Tibial artery (tissue), 4 donors: Measurements from ENCODE around the gene KLHL25.

ENCODE experiments used
- DNase-seq, 2 donors: peaks; one replicate each; pipeline ENCODE4 v3.0.0-alpha.2; 2019
- H3K27ac ChIP-seq, 2 donors: fragments of 200-600 bp; sonication (generic) in 1 of 2; 1 replicate in 1 of 2; 2 replicates in 1 of 2; pipeline ENCODE4 v1.5.1; 2018 to 2019; ENCODE audit warnings: mild to moderate bottlenecking in 1 of 2
- H3K27me3 ChIP-seq, 2 donors: fragments of 200-600 bp; sonication (generic) in 1 of 2; one replicate each; pipeline versions ENCODE4 v1.5.1 to v1.6.0; 2016 to 2019
- H3K36me3 ChIP-seq, 3 donors: fragments of 200-600 bp; sonication (generic) in 2 of 3; one replicate each; pipeline ENCODE4 v1.5.1; 2016 to 2019; ENCODE audit warnings: mild to moderate bottlenecking in 2 of 3
- H3K4me1 ChIP-seq, 4 donors: fragments of 200-600 bp; sonication (generic) in 2 of 4; 1 replicate in 3 of 4; 2 replicates in 1 of 4; pipeline ENCODE4 v1.5.1; 2016 to 2019
- H3K4me3 ChIP-seq, 2 donors: fragments of 200-600 bp; sonication (generic) in 1 of 2; 1 replicate in 1 of 2; 2 replicates in 1 of 2; pipeline ENCODE4 v1.5.1; 2018 to 2019; ENCODE audit warnings: mild to moderate bottlenecking in 2 of 2
- H3K9me3 ChIP-seq, 3 donors: fragments of 200-600 bp; sonication (generic) in 1 of 3; one replicate each; pipeline ENCODE4 v1.5.1; 2016 to 2019
- intact Hi-C: fragments of 100-400 bp; cut with DNase I; formaldehyde crosslinking; loops from one replicate; pipeline ENCODE4 v1.15.0; 2023; ENCODE audit warnings: low total_unique reads
- TF ChIP-seq, protein P1 (sequence below), 2 experiments: fragments of 200-600 bp in 1 of 2; fragments of 450-650 bp in 1 of 2; IDR thresholded peaks; one replicate each; pipeline ENCODE4 v1.5.1; 2017 to 2019; ENCODE audit warnings: antibody characterized with exemption in 2 of 2, mild to moderate bottlenecking in 1 of 2, moderate library complexity in 1 of 2

The KLHL25 gene

GRCh38 chr15:85794598-85795336, at the start of gene KLHL25:
KLHL25 (minus strand) TSS chr15:85794925; CDS start chr15:85769810, 25,115 bp downstream.
- Histone ChIP-seq H3K9me3 (no peaks in the 10 kb centered on the region), H3K4me3 (peak within 1 kb of the TSS; percentile 80 to 99), H3K27me3 (no peaks in the 10 kb centered on the region), H3K36me3 (no peaks in the 10 kb centered on the region), H3K27ac (peak within 1 kb of the TSS; percentile 84 to 93), H3K4me1 (peaks cover 0 to 27% (median 23%) of the 10 kb centered on the region in 4 donors)
- peak; percentile 95 to 98 for DNase-seq
- TF ChIP-seq, protein P1, sequence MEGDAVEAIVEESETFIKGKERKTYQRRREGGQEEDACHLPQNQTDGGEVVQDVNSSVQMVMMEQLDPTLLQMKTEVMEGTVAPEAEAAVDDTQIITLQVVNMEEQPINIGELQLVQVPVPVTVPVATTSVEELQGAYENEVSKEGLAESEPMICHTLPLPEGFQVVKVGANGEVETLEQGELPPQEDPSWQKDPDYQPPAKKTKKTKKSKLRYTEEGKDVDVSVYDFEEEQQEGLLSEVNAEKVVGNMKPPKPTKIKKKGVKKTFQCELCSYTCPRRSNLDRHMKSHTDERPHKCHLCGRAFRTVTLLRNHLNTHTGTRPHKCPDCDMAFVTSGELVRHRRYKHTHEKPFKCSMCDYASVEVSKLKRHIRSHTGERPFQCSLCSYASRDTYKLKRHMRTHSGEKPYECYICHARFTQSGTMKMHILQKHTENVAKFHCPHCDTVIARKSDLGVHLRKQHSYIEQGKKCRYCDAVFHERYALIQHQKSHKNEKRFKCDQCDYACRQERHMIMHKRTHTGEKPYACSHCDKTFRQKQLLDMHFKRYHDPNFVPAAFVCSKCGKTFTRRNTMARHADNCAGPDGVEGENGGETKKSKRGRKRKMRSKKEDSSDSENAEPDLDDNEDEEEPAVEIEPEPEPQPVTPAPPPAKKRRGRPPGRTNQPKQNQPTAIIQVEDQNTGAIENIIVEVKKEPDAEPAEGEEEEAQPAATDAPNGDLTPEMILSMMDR (IDR thresholded peaks at IDR 0.05), result no peak
- intact Hi-C loops, result no loop called here

DNA sequence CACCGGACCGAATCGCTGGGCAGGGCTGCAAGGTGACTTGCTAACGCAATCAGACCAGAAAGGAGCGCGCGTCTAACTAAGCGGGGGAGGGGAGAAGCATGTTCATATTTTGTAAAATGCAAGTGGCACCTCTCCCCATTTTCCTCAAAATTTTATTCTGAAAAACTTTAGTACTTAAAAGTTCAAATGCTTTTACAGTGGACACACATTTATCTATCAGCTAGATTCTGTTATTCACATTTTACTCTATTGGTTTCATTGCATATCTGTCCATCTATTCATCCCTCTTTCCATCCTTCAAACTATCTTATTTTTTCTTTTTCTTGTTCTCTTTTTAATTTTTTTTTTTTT, 46.1 kb upstream of the KLHL25 start:
- peaks cover 0 to 10% (median 6%) of the 10 kb centered on the region in 4 donors for H3K4me1 ChIP-seq
- H3K36me3 ChIP-seq, result no peaks in the 10 kb centered on the region
- peaks cover 0 to 13% of the 10 kb centered on the region in 2 donors for H3K27me3 ChIP-seq
- intact Hi-C loops, result no loop called here
- H3K4me3 ChIP-seq, result peak overlapping the region in 1 of 2 donors; percentile 29
- no peak for DNase-seq
- no peaks in the 10 kb centered on the region for H3K9me3 ChIP-seq
- no peak overlapping the region for H3K27ac ChIP-seq
- TF ChIP-seq, protein P1 (IDR thresholded peaks at IDR 0.05), result no peak

GRCh38 chr15:85840079-85840801, 45.5 kb upstream of the KLHL25 start:
- no peak overlapping the region for H3K27ac ChIP-seq
- H3K36me3 ChIP-seq, result no peaks in the 10 kb centered on the region
- DNase-seq, result peak; percentile 66 to 83
- H3K4me1 ChIP-seq, result peaks cover 0 to 10% (median 6%) of the 10 kb centered on the region in 4 donors
- H3K27me3 ChIP-seq, result peaks cover 0 to 13% of the 10 kb centered on the region in 2 donors
- intact Hi-C loops, result no loop called here
- peak overlapping the region; percentile 29 for H3K4me3 ChIP-seq
- TF ChIP-seq, protein P1 (IDR thresholded peaks at IDR 0.05), result peak; percentile 83 to 93
- H3K9me3 ChIP-seq, result no peaks in the 10 kb centered on the region

DNA sequence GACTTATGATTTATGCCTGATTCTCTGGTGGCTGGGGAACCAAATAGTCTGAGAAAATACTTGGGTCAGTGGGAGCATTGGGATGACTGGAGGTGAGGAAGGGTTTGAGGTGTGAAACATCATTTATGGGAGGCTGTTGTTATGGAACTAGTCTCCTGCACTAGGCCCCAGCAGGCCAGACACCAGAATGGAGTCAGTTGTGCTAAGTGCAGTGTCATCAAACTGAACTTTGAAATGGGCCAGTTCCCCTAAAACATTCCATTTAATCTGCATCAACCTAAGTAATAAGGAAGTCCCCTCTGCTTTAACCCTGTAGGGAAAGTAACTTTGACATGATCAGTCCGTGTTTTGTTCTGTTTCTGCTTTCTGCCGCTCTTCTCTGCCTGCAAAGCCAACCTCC, 44.9 kb upstream of the KLHL25 start:
- H3K36me3 ChIP-seq, result no peaks in the 10 kb centered on the region
- no peaks in the 10 kb centered on the region for H3K9me3 ChIP-seq
- intact Hi-C loops, result loop anchor here (10.0 kb wide), 1 partner anchor 355 kb away; no protein-coding TSS in a partner anchor
- peaks cover 0 to 10% (median 6%) of the 10 kb centered on the region in 4 donors for H3K4me1 ChIP-seq
- peaks cover 0 to 10% of the 10 kb centered on the region in 2 donors for H3K27me3 ChIP-seq
- TF ChIP-seq, protein P1 (IDR thresholded peaks at IDR 0.05), result no peak
- H3K27ac ChIP-seq, result no peak overlapping the region
- DNase-seq, result no peak
- no peak overlapping the region for H3K4me3 ChIP-seq

DNA sequence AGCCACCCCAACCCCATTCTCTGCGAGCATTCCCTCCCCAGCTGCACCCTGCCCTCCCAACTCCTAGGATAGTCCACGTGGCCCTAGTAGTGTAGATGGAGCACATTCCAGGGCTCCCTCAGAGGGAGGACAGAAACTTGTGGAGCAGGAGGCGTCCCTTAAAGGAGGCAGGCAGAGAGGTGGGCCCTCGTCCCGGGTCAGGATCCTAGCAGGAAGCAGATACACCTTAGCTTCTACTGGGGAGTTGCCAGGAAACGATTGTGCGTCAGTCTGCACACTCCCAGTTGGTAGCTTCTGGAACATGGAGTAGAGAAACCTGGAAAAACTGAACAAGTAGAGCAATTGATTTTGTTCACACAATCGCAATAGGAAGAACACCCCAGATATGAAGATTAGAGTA, 43.9 kb upstream of the KLHL25 start:
- DNase-seq, result no peak
- Histone ChIP-seq H3K4me1 (peaks cover 0 to 10% (median 6%) of the 10 kb centered on the region in 4 donors), H3K27ac (no peak overlapping the region), H3K4me3 (no peak overlapping the region), H3K9me3 (no peaks in the 10 kb centered on the region), H3K36me3 (no peaks in the 10 kb centered on the region), H3K27me3 (peaks cover 0 to 8% of the 10 kb centered on the region in 2 donors)
- TF ChIP-seq, protein P1 (IDR thresholded peaks at IDR 0.05), result no peak
- intact Hi-C loops, result loop anchor here (10.0 kb wide), 1 partner anchor 354 kb away; no protein-coding TSS in a partner anchor
